VCaP (cell line): Measurements from ENCODE around the gene CCR7.
A peak's percentile ranks its signal among the peaks of the same experiment; 100 is the strongest.

ENCODE experiments used
- H3K27ac ChIP-seq: fragments of 450-650 bp; 2 replicates; pipeline ENCODE4 v1.5.1; 2017
- CTCF ChIP-seq: fragments of 450-650 bp; conservative IDR thresholded peaks from 2 replicates; pipeline ENCODE4 v1.5.1; 2017; ENCODE audit warnings: mild to moderate bottlenecking, moderate library complexity

The CCR7 gene

GRCh38 chr17:40564883-40565768, at the start of gene CCR7:
Gene CCR7, minus strand, starts transcription at chr17:40565472. Its CDS starts 63 bp downstream, at chr17:40565409.
- TF ChIP-seq CTCF: no peak
- H3K27ac ChIP-seq: no peak within 1 kb of the TSS

GRCh38 chr17:40614431-40615067, 49.3 kb upstream of the CCR7 start:
- no peak overlapping the region for H3K27ac ChIP-seq
- no peak for TF ChIP-seq CTCF

- peak overlapping the region; percentile 38; the same call in 1 of the 2 replicates for H3K27ac ChIP-seq
- no peak for TF ChIP-seq CTCF
Measured at GRCh38 chr17:40613467-40614154, 48.3 kb upstream of the CCR7 start.

- peak overlapping the region; percentile 38; the same call in 1 of the 2 replicates for H3K27ac ChIP-seq
Measured at GRCh38 chr17:40612599-40613244, 47.5 kb upstream of the CCR7 start.

GRCh38 chr17:40611840-40612474, 46.7 kb upstream of the CCR7 start:
- TF ChIP-seq CTCF: no peak
- no peak overlapping the region for H3K27ac ChIP-seq

More at GRCh38 chr17:40612599-40613244, 47.5 kb upstream of the CCR7 start:
- no peak for TF ChIP-seq CTCF

GRCh38 chr17:40610359-40610758, 45.1 kb upstream of the CCR7 start:
- no peak for TF ChIP-seq CTCF

More at GRCh38 chr17:40610359-40610758, 45.1 kb upstream of the CCR7 start:
- no peak overlapping the region for H3K27ac ChIP-seq
